GM18520 (cell line): ENCODE data around the gene ZNF821.
"Not testable (repeated sequence)": the region's sequence is repeated elsewhere in the genome, so short reads cannot be mapped to it uniquely, and the experiment has no call there.

Source experiments
- ATAC-seq: cut with Tn5 transposase; IDR thresholded peaks from one replicate; pipeline ENCODE4 v1.9.1; 2021; ENCODE audit not compliant: unreplicated experiment

ZNF821 gene

GRCh38 chr16:71865173-71865863 lies 18.7 kb downstream of the ZNF821 start:
- no peak for ATAC-seq

DNA sequence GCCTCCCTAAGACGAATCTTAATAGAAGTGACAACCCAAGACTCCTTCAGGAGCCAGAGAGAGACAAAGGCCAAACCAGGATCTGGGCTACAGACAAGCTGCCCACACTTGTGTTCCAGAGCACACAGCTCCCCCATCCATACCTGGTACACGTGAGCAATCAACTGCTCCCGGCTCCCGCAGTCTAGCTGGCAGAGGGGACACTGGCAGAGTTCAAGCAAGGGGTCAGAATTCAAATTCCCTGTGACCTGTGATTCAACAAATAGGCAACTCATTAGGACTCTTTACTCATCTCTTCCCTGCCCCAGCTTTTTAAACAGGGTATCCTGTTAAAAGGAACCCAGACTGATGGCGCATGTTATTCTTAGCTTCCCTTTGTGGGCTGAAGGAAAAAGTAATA lies 20.0 kb downstream of the ZNF821 start:
- no peak for ATAC-seq

DNA sequence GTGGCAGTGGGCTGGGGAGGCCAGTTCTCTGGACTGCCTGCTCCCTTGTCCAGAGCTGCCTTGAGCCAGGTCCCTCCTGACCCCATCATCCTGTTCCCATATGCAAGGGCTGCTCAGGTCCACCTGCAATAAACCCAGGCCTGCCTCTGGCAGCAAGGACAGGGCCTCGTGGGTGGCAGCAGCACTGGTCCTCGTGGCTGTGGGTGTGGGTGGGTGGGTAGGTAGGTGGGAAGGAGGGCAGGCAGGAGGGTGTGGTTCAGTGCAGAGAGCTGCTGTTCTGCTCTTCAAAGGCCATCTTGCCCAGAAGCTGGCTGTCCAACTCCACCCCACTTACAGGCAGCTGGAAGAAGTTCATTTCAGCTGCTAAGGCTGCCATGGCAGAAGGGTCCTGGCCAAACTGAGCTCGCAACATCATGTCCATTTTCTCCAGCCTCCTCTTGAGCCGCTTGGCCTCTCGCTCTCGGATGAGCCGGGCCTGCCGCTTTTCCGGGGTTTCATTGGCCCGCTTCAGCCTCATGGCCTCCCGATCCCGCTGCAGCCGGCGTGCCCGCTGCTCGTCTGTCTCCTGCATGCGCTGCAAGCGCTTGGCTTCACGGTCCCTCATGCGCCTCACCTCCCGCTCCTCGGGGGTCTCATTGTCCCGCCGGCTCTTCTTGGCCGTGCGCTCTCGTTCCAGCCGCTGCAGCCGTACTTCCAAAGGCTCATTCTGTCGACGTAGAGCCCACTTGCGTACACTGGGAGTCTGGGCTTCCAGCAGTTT lies 24.0 kb downstream of the ZNF821 start:
- no peak for ATAC-seq

DNA sequence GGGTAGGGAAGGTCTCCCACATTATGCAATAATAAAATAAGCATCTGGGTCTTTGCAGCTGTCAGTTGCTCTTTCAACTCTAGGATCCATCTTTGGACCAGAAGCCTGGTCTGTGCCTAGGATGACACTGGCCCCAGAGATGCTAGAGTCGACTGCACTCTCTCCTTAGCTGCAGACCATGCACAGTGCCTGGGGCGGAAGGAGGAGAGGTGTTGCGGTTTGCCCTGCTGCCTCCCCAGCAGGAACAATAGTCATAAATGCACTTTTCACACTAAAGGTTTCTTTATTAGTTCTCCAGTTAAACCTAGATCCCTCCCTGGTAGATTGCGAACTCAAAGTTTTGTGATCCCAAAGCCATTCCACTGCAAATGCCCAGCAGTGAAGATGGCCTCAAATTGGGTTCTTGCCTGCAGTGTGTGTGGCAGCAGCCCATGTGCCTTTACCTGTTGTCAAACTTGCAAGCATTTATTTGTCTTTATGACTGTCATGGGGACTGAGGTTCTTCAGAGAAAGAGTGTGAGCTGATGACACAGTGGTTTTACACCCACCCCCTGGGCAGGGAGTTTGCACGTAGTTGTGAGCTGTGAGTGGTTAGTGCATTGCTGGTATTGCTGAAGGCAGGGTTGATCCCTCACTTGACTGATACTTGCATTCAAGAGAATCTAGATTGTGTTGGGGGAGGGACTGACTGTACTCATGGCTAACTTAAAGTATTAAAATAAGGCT lies 27.9 kb downstream of the ZNF821 start:
- no peak for ATAC-seq

DNA sequence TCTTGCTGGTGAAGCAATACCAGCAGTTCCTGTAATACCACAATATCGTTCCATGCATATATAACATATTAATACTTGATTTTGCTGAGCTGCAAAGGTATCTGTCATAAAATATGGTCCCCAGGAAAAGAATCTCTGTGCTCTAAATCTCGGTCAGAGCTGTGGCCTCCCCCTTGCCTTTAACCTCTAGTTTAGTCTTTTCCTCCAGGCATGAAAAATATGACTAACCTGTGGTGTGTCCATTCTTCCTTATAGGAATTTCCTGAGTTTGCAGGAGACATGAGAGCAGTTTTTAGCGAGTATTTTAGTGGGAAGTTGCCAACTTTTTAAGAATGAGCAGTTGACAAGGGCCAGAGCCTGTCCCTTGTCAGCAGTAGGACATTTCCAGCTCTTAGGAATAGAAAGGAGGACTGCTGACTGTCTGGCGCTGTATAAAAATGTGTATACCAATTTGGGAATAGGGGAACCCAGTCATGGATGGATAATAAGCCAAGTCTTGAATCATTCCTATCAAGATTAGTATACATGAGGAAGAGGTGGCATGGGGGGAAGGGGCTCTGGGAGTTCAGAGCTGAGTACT lies 29.5 kb downstream of the ZNF821 start:
- no peak for ATAC-seq

DNA sequence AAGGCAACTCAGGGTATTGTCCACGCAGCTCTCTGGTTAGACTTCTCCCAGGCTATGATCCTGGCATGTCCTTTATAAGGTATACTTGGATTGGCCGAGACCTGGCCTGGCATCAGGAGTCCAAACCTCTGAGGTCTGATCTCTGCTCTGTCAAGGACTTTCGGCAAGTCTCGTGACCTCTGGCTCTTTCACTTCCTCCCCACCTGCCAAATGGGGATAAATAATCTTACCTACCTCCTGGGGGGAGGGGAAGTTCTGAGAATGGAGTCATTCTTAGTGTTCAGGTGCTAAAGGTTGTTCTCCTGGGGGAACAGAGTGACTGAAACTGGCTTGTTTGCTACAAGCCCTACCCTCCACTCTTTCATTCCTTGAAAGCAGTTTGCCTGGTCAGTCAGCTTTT lies 30.6 kb downstream of the ZNF821 start:
- ATAC-seq = no peak

GRCh38 chr16:71852561-71852960 lies 31.4 kb downstream of the ZNF821 start:
- ATAC-seq = no peak

DNA sequence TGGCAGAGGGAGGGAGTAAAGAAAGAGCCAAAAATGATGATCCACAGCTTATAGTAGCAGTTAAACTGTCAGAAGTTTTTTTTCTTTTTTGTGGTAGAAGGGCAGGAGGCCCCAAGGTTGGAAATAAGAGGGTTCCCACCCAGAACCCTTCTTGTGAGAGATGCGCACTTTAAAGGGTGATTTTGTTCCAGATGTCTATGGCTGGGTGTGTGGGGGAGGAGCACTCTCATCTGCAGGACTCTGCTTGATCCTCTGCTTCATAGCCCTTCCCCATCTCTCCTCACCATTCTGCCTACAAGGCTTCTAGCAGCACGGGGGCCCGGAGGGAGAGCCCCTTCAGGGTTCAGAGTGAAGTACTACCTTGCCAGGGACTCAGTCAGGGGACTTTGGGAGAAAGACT lies 31.8 kb downstream of the ZNF821 start:
- ATAC-seq = no peak

DNA sequence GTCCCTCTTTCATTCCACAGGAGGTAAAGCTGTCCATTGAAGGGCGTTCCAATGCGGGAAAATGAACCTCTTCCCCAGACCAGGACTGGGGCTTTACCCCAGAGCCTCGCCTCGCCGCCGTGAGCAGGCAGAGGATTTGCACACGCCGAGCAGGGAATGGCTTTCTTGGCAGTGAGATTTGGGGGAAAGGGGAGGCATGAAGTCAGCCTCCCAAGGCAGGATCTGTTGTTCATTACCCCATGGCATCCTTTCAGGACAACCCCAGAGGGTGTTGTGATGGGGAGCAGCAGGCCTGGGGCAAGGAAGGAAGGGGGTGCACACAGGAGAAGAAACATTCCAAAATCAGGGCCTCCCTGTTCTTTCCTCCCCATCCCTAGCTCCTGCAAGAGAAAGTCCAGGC lies 32.2 kb downstream of the ZNF821 start:
- no peak for ATAC-seq

- no peak for ATAC-seq
These were observed 35.4 kb downstream of the ZNF821 start for GRCh38 chr16:71848622-71849021.

DNA sequence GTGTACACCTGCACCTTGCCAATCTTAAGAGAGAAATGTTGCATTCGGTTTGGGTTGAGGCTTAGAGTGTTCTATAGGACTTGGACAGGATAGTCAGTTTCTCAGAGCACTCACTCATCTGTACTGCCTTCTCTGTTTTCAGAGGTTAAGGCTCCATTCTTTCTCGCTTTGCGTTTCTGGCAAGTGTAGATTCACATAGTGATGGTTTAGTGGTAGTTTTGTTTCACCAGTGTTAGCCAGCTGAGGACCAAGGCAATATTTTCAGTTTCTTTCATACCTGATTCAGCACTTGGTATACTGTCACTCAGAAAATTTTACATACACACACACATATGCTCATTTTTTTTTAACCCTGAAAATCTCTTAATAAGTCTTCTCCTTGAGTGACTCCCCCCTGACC lies 36.9 kb downstream of the ZNF821 start:
- ATAC-seq = no peak

DNA sequence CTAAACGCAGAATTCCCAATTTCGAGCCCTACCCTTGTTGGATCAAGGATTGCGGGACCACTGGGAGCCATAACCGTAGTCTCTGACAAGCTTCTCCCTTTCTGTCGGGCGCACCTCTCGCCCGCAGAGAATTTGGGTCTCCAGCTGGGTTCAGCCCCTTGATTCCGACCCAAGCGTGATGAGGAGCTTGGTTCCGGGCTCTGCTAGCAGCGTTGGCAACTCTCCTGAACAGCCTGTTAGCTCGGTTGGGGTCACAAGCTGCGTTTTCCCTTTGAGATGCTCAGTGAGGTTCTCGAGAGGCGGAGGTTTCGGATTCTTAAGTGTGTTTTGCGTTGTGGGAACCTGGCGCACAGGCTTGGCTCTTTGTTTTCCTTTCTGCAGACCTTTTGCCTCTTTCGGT lies 37.6 kb downstream of the ZNF821 start:
- no peak for ATAC-seq

GRCh38 chr16:71845639-71846430 lies 38.1 kb downstream of the ZNF821 start, which contains the start of gene ATXN1L:
ATXN1L (plus strand) TSS chr16:71845976; CDS start chr16:71849741, 3,765 bp downstream.
- ATAC-seq = peak; percentile 74

DNA sequence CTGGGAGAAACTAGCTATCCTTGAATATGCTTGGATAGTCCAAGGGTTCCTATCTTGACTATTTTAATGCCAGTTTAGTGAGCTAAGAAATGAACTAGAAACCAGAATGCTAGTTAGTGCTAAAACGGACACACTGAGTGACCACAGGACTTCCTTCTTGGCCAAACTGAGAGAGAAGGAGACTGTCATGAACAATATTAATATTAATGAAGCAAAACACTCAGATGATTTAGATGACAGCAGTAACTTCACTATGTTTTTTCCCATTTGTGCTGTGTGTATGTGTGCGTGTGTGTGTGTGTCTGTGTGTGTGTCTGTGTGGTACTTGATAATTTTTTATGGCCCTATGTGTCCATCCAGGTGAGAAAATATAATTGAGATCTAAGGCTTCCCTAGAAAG lies 40.4 kb downstream of the ZNF821 start:
- ATAC-seq = peak; percentile 24

- no peak for ATAC-seq
These were observed 43.9 kb downstream of the ZNF821 start for GRCh38 chr16:71840052-71840451.

DNA sequence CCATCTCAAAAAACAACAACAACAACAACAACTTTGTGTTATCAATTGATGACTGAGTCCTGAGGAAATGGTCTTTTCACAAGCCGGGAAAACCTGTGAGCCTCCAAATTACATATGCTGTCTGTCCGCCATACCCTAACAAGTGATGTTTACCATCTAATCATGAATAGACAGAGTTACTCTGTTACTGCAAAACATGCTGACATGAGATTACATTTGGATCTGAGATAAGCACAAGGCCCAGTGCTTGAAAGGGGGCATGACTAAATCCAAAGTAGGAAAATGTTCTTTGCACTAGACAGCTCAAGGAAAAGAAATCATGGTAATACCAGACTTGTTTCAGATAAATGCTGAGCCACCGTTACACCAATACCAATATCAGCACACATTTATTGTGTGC lies 46.8 kb downstream of the ZNF821 start:
- ATAC-seq = no peak

DNA sequence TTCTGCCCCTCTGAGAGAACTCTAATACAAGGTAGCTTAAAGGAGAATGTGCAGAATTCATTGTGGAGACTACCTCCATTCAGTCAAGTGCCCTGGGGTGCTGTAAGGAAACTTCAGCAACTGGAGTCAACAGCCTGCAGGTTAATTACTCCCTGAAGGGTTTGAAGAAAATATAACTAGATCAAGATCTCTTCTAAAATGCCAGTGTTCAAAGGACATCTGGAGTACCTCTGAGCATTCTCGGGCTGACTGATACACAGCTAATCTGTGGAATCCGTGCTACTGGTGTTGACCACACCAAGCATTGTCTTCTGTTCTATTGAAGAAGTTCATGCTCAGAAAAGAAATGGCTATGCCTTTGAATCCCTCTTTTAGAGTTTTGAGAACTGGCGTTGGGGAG lies 49.7 kb downstream of the ZNF821 start:
- no peak for ATAC-seq

DNA sequence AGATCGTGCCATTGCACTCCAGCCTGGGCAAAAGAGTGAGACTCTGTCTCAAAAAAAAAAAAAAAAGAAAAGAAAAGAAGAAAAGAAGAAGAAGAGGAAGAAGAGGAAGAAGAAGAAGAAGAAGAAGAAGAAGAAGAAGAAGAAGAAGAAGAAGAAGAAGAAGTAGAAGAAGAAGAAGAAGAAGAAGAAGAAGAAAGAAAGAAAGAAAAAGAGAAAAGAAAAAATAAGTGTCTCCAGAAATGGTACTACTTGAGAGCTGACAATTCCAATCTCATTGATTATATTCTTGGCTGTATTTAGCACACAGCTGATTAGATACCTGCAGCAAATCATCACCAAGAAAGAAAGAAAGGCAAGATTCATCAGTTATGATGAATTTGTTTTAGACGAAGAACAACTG lies 51.9 kb downstream of the ZNF821 start:
- ATAC-seq = not testable (repeated sequence)

DNA sequence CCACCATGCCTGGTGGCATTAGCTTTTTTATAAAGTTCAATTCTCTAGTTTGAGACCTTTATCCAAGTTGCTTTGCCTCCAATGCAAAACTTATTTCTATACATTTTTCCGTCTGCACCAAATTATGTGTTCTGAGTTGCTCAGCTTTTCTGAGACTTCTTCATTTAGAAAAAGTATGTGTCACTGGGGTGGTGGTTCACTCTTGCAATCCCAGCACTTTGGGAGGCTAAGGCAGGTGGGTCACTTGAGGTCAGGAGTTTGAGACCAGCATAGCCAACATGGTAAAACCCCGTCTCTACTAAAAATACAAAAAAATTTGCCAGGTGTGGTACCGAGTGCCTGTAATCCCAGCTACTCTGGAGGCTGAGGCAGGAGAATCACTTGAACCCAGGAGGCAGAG lies 52.3 kb downstream of the ZNF821 start:
- not testable (repeated sequence) for ATAC-seq

DNA sequence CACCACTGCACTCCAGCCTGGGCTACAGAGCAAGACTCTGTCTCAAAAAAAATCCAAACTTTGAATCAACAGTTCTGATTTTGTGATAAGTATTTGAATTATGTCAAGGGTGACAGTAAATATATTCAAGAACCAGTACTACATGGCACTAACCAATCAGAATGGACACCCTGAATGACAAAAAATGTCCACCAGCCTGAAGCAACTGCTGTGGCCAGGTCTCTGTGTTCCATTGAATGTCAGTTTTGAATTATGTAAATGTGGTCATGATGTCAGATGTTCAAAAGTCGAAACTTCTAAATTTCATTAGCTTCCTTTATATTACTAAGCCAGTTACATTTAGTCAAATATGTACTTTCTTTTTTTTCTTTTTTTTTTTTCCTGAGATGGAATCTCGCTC lies 53.6 kb downstream of the ZNF821 start:
- ATAC-seq = no peak

- no peak for ATAC-seq
These were observed 57.4 kb downstream of the ZNF821 start for GRCh38 chr16:71826533-71827017.
